NCI-H187 (cell line): Measurements from ENCODE around the gene SLC26A2.

ENCODE experiments used
- DNase-seq, 2 experiments: peaks; one replicate each; lab custom pipeline; 2025; lab: John Stamatoyannopoulos, UW

Gene SLC26A2

GRCh38 chr5:149960272-149961185 lies at the start of gene SLC26A2:
TSS of gene SLC26A2 (plus strand) at chr5:149960758. CDS start at chr5:149977653, 16,895 bp downstream.
- peak; percentile 89 to 94 for DNase-seq

- no peak for DNase-seq
Observed at GRCh38 chr5:149911031-149911430, 49.5 kb upstream of the SLC26A2 start.

- DNase-seq, result no peak
Observed at GRCh38 chr5:149912226-149912871, 48.2 kb upstream of the SLC26A2 start.

GRCh38 chr5:149913436-149914419 lies 46.8 kb upstream of the SLC26A2 start:
- DNase-seq, result no peak

GRCh38 chr5:149915392-149916260 lies 44.9 kb upstream of the SLC26A2 start:
- no peak for DNase-seq

- DNase-seq, result no peak
Observed at GRCh38 chr5:149916334-149917072, 44.1 kb upstream of the SLC26A2 start.

- no peak for DNase-seq
Observed at GRCh38 chr5:149917073-149917676, 43.4 kb upstream of the SLC26A2 start.

GRCh38 chr5:149921597-149921996 lies 39.0 kb upstream of the SLC26A2 start:
- no peak for DNase-seq

GRCh38 chr5:149922950-149923349 lies 37.6 kb upstream of the SLC26A2 start:
- no peak for DNase-seq

- DNase-seq, result no peak
Observed at GRCh38 chr5:149924486-149924885, 36.1 kb upstream of the SLC26A2 start.

GRCh38 chr5:149930043-149930748 lies 30.4 kb upstream of the SLC26A2 start:
- DNase-seq, result no peak

- DNase-seq, result no peak
Observed at GRCh38 chr5:149930749-149931574, 29.6 kb upstream of the SLC26A2 start.

GRCh38 chr5:149931992-149932436 lies 28.5 kb upstream of the SLC26A2 start:
- DNase-seq, result peak in 1 of 2 experiments; percentile 49

GRCh38 chr5:149932445-149933350 lies 27.9 kb upstream of the SLC26A2 start:
- DNase-seq, result peak; percentile 24 to 52

GRCh38 chr5:149935431-149935901 lies 25.1 kb upstream of the SLC26A2 start:
- no peak for DNase-seq

GRCh38 chr5:149936044-149936699 lies 24.4 kb upstream of the SLC26A2 start:
- no peak for DNase-seq
